ENCODE measurements around the gene NEU2.

NEU2 gene

DNA sequence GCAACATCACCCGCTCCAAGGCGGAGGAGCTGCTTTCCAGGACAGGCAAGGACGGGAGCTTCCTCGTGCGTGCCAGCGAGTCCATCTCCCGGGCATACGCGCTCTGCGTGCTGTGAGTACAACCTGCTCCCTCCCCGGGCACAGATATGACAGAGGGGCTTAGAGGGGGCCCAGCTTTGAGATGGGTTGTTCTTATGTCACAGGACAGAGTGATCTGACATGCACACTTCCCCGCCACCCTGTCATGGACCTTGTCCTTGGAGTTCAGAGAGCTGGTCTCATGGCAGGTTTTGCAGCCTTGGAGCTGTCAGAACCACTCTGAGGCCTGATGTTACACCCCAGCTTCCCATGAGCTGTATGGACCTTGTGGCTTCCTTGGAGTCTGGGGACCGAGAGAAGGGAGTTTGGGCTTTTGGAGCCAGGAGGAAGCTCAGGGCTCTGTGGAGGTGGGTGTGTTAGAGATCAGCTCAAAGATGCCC is 28.1 kb downstream of the NEU2 start:
- Histone ChIP-seq H3K4me2 (ENCODE audit: low read depth, low read length) (peak overlapping the region; percentile 97), H2AFZ (ENCODE audit: low read length) (peak overlapping the region; percentile 87), H4K20me1 (ENCODE audit: insufficient read depth, low read length) (no peaks in the 10 kb centered on the region), H3K9me3 (replicated peaks; ENCODE audit: insufficient read depth, low read length) (no peaks in the 10 kb centered on the region), H3K9ac (ENCODE audit: low read length) (peak overlapping the region; percentile 60), H3K9me2 (replicated peaks; ENCODE audit: insufficient read depth, low read length) (no peaks in the 10 kb centered on the region), H3F3A (ENCODE audit: insufficient read depth, low read length) (peaks cover 10% of the 10 kb centered on the region; the same call in 1 of the 2 replicates), H3K4me1 (ENCODE audit: low read length) (peaks cover 23% of the 10 kb centered on the region), H3K36me3 (replicated peaks; ENCODE audit: insufficient read depth, low read length) (no peaks in the 10 kb centered on the region), H3K27me3 (replicated peaks; ENCODE audit: insufficient read depth, low read length) (no peaks in the 10 kb centered on the region), H3K79me2 (ENCODE audit: low read length) (peaks cover 48% of the 10 kb centered on the region), H3K27ac (ENCODE audit: low read length) (peak overlapping the region; percentile 63), H3K4me3 (ENCODE audit: low read length) (peak overlapping the region; percentile 84)
- TF ChIP-seq, protein P1, sequence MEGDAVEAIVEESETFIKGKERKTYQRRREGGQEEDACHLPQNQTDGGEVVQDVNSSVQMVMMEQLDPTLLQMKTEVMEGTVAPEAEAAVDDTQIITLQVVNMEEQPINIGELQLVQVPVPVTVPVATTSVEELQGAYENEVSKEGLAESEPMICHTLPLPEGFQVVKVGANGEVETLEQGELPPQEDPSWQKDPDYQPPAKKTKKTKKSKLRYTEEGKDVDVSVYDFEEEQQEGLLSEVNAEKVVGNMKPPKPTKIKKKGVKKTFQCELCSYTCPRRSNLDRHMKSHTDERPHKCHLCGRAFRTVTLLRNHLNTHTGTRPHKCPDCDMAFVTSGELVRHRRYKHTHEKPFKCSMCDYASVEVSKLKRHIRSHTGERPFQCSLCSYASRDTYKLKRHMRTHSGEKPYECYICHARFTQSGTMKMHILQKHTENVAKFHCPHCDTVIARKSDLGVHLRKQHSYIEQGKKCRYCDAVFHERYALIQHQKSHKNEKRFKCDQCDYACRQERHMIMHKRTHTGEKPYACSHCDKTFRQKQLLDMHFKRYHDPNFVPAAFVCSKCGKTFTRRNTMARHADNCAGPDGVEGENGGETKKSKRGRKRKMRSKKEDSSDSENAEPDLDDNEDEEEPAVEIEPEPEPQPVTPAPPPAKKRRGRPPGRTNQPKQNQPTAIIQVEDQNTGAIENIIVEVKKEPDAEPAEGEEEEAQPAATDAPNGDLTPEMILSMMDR (IDR thresholded peaks at IDR 0.05; ENCODE audit: low read length): no peak
- no peak for TF ChIP-seq EZH2phosphoT487 (IDR thresholded peaks at IDR 0.05; ENCODE audit: low read length)
- no peak for TF ChIP-seq EZH2 (optimal IDR thresholded peaks at IDR 0.05; ENCODE audit: low read depth, low read length)
- DNase-seq: peak; percentile 10

DNA sequence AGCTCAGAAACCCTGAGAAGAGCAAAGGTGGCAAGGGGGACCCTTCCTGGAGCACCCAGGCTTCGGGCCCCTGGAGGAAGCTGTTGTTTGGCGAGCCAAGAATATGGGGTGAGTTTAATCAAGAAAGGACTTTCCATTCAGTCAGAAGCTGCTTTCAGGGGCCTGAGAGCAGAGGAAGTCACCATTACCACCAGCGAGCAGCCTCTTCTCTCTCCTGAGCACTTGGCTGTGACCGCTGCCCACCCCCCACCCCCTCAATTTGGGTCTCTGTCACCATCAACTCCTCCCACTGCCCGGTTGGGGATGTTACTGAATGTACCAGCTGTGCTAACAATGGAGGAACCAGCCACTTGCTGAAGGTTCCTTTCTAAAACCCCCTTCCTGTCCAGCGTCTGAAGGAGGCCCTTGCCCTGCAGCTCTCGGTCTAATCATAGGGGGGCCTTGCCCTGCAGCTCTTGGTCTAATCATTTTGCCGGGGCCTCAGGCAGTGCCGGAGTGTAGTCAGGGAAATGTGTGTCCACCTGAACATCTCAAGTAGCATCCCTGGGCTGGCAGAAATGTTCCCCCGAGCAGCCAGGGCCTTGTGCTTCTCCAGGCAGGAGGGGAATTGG is 28.6 kb downstream of the NEU2 start:
- Histone ChIP-seq H3K27me3 (replicated peaks; ENCODE audit: insufficient read depth, low read length) (no peaks in the 10 kb centered on the region), H3K79me2 (ENCODE audit: low read length) (peaks cover 50% of the 10 kb centered on the region), H3K9ac (ENCODE audit: low read length) (peak overlapping the region; percentile 60; the same call in 1 of the 2 replicates), H3K4me2 (ENCODE audit: low read depth, low read length) (peak overlapping the region; percentile 97), H3K27ac (ENCODE audit: low read length) (peak overlapping the region; percentile 63), H2AFZ (ENCODE audit: low read length) (peak overlapping the region; percentile 87), H3K36me3 (replicated peaks; ENCODE audit: insufficient read depth, low read length) (no peaks in the 10 kb centered on the region), H3K4me3 (ENCODE audit: low read length) (peak overlapping the region; percentile 84), H4K20me1 (ENCODE audit: insufficient read depth, low read length) (no peaks in the 10 kb centered on the region), H3F3A (ENCODE audit: insufficient read depth, low read length) (peaks cover 10% of the 10 kb centered on the region; the same call in 1 of the 2 replicates), H3K4me1 (ENCODE audit: low read length) (peaks cover 23% of the 10 kb centered on the region), H3K9me3 (replicated peaks; ENCODE audit: insufficient read depth, low read length) (no peaks in the 10 kb centered on the region), H3K9me2 (replicated peaks; ENCODE audit: insufficient read depth, low read length) (no peaks in the 10 kb centered on the region)
- peak; percentile 25 for DNase-seq
- no peak for TF ChIP-seq EZH2 (optimal IDR thresholded peaks at IDR 0.05; ENCODE audit: low read depth, low read length)
- no peak for TF ChIP-seq EZH2phosphoT487 (IDR thresholded peaks at IDR 0.05; ENCODE audit: low read length)
- TF ChIP-seq, protein P1 (IDR thresholded peaks at IDR 0.05; ENCODE audit: low read length): no peak

DNA sequence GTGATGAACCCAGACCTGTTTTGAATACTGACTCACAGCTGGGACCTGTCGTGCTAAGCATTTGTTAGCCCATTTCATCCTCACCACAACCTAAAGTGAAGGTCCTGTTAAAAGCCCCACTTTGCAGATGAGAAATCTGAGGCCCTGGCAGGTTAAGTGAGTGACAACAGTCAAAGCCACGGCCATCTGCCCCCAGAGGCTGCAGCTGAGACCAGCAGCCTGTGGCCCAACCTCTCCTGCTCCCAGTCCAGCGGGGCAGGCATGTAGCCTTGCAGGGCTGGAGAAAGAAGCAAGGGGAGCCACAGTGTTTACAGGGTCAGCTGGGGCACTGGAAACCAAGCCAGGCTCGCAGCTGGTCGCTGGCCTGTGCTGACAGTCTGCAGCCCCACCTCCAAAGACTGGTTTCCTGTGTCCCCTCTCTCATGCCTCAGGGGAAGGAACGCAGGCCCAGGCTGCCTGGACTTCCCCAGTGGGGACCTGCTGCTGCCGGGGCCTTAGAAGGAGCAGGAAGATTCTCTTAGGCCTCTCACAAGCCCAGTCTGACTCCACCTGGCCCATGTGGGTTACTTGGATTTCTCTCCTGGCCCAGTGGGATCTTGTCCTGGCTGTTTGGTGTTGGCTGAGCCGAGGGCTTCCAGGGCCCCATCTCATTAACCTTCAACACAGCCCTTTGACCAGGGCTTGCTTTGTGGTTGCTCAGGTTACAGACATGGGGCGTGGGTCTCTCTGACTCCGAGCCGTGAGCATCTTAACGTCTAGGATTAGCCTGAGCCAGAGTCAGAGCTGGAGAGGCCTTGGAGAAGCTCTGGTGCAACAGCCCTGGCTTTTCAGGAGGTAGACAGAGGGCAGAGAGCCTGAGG is 29.3 kb downstream of the NEU2 start:
- H3F3A ChIP-seq (ENCODE audit: insufficient read depth, low read length): peaks cover 10% of the 10 kb centered on the region; the same call in 1 of the 2 replicates
- H3K4me2 ChIP-seq (ENCODE audit: low read depth, low read length): peak overlapping the region; percentile 97
- no peaks in the 10 kb centered on the region for H3K9me2 ChIP-seq (replicated peaks; ENCODE audit: insufficient read depth, low read length)
- peak overlapping the region; percentile 60; the same call in 1 of the 2 replicates for H3K9ac ChIP-seq (ENCODE audit: low read length)
- TF ChIP-seq EZH2phosphoT487 (IDR thresholded peaks at IDR 0.05; ENCODE audit: low read length): no peak
- TF ChIP-seq, protein P1 (IDR thresholded peaks at IDR 0.05; ENCODE audit: low read length): peak; percentile 53
- peak overlapping the region; percentile 11; the same call in 1 of the 2 replicates for H2AFZ ChIP-seq (ENCODE audit: low read length)
- H4K20me1 ChIP-seq (ENCODE audit: insufficient read depth, low read length): no peaks in the 10 kb centered on the region
- no peaks in the 10 kb centered on the region for H3K27me3 ChIP-seq (replicated peaks; ENCODE audit: insufficient read depth, low read length)
- H3K4me1 ChIP-seq (ENCODE audit: low read length): peaks cover 23% of the 10 kb centered on the region
- peak; percentile 51 for DNase-seq
- peaks cover 57% of the 10 kb centered on the region for H3K79me2 ChIP-seq (ENCODE audit: low read length)
- H3K27ac ChIP-seq (ENCODE audit: low read length): peak overlapping the region; percentile 63; the same call in 1 of the 2 replicates
- peak overlapping the region; percentile 84 for H3K4me3 ChIP-seq (ENCODE audit: low read length)
- no peaks in the 10 kb centered on the region for H3K9me3 ChIP-seq (replicated peaks; ENCODE audit: insufficient read depth, low read length)
- peaks cover 3% of the 10 kb centered on the region for H3K36me3 ChIP-seq (replicated peaks; ENCODE audit: insufficient read depth, low read length)
